ENCODE results near the gene DBF4B. TPM values are rescaled to one million over a fixed set of nuclear protein-coding genes. Genes with fewer than 3 reads are reported as not detected.
A peak's percentile ranks its signal among the peaks of the same experiment; 100 is the strongest.

The DBF4B gene
- total RNA-seq, 2 donors from 2014 or later = 31.1 to 44.9 TPM

DNA sequence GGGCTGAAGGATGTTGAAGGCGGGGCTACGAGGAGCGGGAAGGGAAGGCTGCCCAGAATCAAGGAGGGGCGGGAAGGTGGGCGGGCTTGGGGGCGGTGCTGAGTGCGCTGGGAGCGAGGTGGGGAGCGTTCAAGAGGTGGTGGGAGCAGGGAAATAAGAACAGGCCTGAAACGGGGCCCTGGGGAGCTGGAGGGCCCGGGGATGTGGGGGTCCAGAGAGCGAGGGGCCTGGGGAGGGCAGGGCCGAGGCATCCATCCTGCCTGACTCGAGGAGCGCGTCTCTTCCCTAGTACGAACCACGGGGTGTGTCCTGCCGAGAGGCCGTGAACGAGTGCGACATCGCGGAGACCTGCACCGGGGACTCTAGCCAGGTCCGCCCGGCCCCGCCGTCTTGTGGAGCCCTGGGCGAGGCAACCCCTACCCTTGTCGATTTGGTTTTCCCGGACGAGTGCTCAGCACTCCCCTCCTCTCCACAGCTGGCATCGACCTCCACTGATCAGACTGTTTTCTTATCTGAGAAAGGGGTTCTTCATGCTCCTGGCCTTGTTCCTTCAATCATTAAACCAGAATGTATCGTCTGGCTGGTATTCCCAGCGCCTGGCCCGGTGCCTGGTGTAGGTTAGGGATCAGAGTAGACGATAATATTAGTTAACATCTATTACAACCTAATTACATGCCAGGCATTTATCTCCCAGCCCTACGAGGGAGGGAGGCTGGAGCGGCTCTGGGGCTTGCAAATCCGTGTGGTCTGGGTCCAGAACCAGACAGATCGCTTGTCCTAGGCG lies 67.6 kb downstream of the DBF4B start:
- H3K27me3 ChIP-seq (ENCODE audit: control insufficient read depth, insufficient read depth, low read length, poor library complexity, severe bottlenecking) = peaks cover 16% of the 10 kb centered on the region
- H3K27ac ChIP-seq (ENCODE audit: low read depth, low read length) = no peak overlapping the region
- peak overlapping the region; percentile 64 for H3K4me3 Mint-ChIP-seq
- H3K4me1 ChIP-seq (ENCODE audit: control insufficient read depth, insufficient read depth, low read length) = peaks cover 4% of the 10 kb centered on the region
- WGBS, 2 experiments (ENCODE audit: insufficient coverage in 1 of 2, insufficient read length in 1 of 2) = 16 to 18% methylated on average over 33 to 40 of the region's 43 CpGs
- H3K36me3 ChIP-seq (ENCODE audit: control insufficient read depth, insufficient read depth, low read length) = no peaks in the 10 kb centered on the region
- peaks cover 41% of the 10 kb centered on the region for H3K27me3 Mint-ChIP-seq (ENCODE audit: insufficient read depth)
- TF ChIP-seq, protein P1, sequence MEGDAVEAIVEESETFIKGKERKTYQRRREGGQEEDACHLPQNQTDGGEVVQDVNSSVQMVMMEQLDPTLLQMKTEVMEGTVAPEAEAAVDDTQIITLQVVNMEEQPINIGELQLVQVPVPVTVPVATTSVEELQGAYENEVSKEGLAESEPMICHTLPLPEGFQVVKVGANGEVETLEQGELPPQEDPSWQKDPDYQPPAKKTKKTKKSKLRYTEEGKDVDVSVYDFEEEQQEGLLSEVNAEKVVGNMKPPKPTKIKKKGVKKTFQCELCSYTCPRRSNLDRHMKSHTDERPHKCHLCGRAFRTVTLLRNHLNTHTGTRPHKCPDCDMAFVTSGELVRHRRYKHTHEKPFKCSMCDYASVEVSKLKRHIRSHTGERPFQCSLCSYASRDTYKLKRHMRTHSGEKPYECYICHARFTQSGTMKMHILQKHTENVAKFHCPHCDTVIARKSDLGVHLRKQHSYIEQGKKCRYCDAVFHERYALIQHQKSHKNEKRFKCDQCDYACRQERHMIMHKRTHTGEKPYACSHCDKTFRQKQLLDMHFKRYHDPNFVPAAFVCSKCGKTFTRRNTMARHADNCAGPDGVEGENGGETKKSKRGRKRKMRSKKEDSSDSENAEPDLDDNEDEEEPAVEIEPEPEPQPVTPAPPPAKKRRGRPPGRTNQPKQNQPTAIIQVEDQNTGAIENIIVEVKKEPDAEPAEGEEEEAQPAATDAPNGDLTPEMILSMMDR (conservative IDR thresholded peaks at IDR 0.05) = no peak
- no peaks in the 10 kb centered on the region for H3K9me3 Mint-ChIP-seq
- no peaks in the 10 kb centered on the region for H3K36me3 Mint-ChIP-seq (ENCODE audit: low read depth)
- H3K9ac ChIP-seq (ENCODE audit: extremely low read depth, low read length, poor library complexity, severe bottlenecking) = peak overlapping the region; percentile 51
- H3K27ac Mint-ChIP-seq = no peak overlapping the region
- peak overlapping the region; percentile 77 for H3K4me3 ChIP-seq (ENCODE audit: low read length)
- no peaks in the 10 kb centered on the region for H3K9me3 ChIP-seq (ENCODE audit: control insufficient read depth, low read length)
- no peaks in the 10 kb centered on the region for H3K4me1 Mint-ChIP-seq
- no peak for DNase-seq

DNA sequence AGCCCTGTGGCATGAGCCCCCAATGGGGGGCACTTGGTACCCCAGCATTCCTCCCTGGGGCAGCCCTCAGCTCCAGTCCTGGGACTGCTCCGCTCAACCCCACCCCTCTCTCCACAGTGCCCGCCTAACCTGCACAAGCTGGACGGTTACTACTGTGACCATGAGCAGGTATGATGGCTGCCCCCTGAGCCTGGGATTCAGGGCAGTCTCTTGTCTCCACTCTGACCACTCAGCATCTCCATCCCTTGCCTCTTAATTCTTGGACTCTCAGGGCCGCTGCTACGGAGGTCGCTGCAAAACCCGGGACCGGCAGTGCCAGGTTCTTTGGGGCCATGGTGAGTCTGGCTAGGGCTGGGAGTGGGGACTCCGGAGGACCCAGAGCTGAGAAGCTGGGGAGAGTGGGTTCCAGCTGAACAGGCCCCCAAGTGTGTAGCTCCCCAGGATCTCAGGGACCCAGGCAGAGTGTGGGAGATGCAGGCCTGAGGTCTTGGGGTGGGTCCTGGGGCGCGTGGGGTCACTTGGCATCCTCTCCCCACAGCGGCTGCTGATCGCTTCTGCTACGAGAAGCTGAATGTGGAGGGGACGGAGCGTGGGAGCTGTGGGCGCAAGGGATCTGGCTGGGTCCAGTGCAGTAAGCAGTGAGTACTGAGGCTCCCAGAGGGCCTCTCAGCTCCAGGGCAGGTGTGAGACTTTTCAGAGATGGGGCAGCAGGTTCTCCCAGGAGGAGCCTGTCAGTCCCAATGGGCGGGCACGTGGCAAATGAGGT lies 68.3 kb downstream of the DBF4B start:
- no peaks in the 10 kb centered on the region for H3K36me3 Mint-ChIP-seq (ENCODE audit: low read depth)
- TF ChIP-seq, protein P1 (conservative IDR thresholded peaks at IDR 0.05) = no peak
- no peak overlapping the region for H3K27ac Mint-ChIP-seq
- no peaks in the 10 kb centered on the region for H3K9me3 Mint-ChIP-seq
- WGBS, 2 experiments (ENCODE audit: insufficient coverage in 1 of 2, insufficient read length in 1 of 2) = 88 to 92% methylated on average over 14 to 19 of the region's 19 CpGs
- peaks cover 2% of the 10 kb centered on the region for H3K4me1 Mint-ChIP-seq
- H3K4me3 Mint-ChIP-seq = no peak overlapping the region
- peaks cover 4% of the 10 kb centered on the region for H3K4me1 ChIP-seq (ENCODE audit: control insufficient read depth, insufficient read depth, low read length)
- no peak overlapping the region for H3K27ac ChIP-seq (ENCODE audit: low read depth, low read length)
- H3K27me3 ChIP-seq (ENCODE audit: control insufficient read depth, insufficient read depth, low read length, poor library complexity, severe bottlenecking) = peaks cover 16% of the 10 kb centered on the region
- no peak overlapping the region for H3K4me3 ChIP-seq (ENCODE audit: low read length)
- no peaks in the 10 kb centered on the region for H3K36me3 ChIP-seq (ENCODE audit: control insufficient read depth, insufficient read depth, low read length)
- no peak overlapping the region for H3K9ac ChIP-seq (ENCODE audit: extremely low read depth, low read length, poor library complexity, severe bottlenecking)
- peaks cover 39% of the 10 kb centered on the region for H3K27me3 Mint-ChIP-seq (ENCODE audit: insufficient read depth)
- H3K9me3 ChIP-seq (ENCODE audit: control insufficient read depth, low read length) = no peaks in the 10 kb centered on the region
- DNase-seq = no peak

DNA sequence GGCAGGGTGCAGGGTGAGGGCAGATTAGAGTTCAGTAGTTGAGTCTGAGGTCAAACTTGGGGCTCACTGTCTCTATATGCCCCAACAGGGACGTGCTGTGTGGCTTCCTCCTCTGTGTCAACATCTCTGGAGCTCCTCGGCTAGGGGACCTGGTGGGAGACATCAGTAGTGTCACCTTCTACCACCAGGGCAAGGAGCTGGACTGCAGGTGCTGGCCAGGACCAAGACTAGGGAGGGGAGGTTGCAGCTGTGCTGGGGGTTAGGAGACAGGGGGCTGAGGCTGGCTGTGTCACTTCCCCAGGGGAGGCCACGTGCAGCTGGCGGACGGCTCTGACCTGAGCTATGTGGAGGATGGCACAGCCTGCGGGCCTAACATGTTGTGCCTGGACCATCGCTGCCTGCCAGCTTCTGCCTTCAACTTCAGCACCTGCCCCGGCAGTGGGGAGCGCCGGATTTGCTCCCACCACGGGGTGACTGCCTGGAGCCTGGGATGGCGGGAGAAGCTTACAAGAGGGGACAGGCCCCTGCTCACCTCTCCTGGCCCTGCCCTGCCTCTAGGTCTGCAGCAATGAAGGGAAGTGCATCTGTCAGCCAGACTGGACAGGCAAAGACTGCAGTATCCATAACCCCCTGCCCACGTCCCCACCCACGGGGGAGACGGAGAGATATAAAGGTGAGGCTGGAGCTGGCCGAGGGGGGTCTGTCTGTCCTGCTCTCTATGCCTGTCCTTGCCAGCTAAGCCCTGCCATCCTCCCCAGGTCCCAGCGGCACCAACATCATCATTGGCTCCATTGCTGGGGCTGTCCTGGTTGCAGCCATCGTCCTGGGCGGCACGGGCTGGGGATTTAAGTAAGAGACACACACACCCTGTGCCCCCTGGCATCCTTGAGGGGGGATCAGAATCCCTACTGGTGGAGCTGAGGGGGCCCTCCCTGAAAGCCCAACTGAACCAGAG lies 69.2 kb downstream of the DBF4B start:
- H3K36me3 Mint-ChIP-seq (ENCODE audit: low read depth) = no peaks in the 10 kb centered on the region
- H3K27ac Mint-ChIP-seq = no peak overlapping the region
- TF ChIP-seq, protein P1 (conservative IDR thresholded peaks at IDR 0.05) = peak; percentile 28
- Histone ChIP-seq H3K9me3 (ENCODE audit: control insufficient read depth, low read length) (no peaks in the 10 kb centered on the region), H3K27me3 (ENCODE audit: control insufficient read depth, insufficient read depth, low read length, poor library complexity, severe bottlenecking) (peaks cover 16% of the 10 kb centered on the region), H3K9ac (ENCODE audit: extremely low read depth, low read length, poor library complexity, severe bottlenecking) (no peak overlapping the region), H3K4me1 (ENCODE audit: control insufficient read depth, insufficient read depth, low read length) (peaks cover 4% of the 10 kb centered on the region), H3K36me3 (ENCODE audit: control insufficient read depth, insufficient read depth, low read length) (no peaks in the 10 kb centered on the region), H3K27ac (ENCODE audit: low read depth, low read length) (no peak overlapping the region), H3K4me3 (ENCODE audit: low read length) (no peak overlapping the region)
- peak; percentile 72 for DNase-seq
- no peak overlapping the region for H3K4me3 Mint-ChIP-seq
- H3K27me3 Mint-ChIP-seq (ENCODE audit: insufficient read depth) = peaks cover 39% of the 10 kb centered on the region
- H3K4me1 Mint-ChIP-seq = peaks cover 8% of the 10 kb centered on the region
- 82 to 90% methylated on average over 16 to 20 of the region's 20 CpGs for WGBS, 2 experiments (ENCODE audit: insufficient coverage in 1 of 2, insufficient read length in 1 of 2)
- no peaks in the 10 kb centered on the region for H3K9me3 Mint-ChIP-seq

Measured in endodermal cell (in vitro differentiated cells).